HEK293 (cell line): ENCODE data around the gene SYT5.

ENCODE experiments used
- CTCF ChIA-PET: fragments of 350-600 bp; formaldehyde crosslinking; extraction: SDS; loops from one replicate; lab custom pipeline; 2021; ENCODE audit warnings: antibody characterized with exemption; lab: Yijun Ruan, JAX
- POLR2A ChIA-PET: fragments of 300-600 bp; formaldehyde crosslinking; extraction: SDS; loops from one replicate; lab custom pipeline; 2020; ENCODE audit warnings: antibody characterized with exemption, inconsistent platforms; lab: Yijun Ruan, JAX
- H3K27ac ChIP-seq: fragments of 200-500 bp; sonication (Bioruptor generic); 2 replicates; pipeline ENCODE4 v1.5.1; 2014; ENCODE audit warnings: low read depth, low read length, control low read depth, inconsistent platforms; ENCODE audit errors: extremely low read depth
- H3K36me3 ChIP-seq, 2 experiments: fragments of 200-500 bp in 1 of 2; sonication (Bioruptor generic) in 1 of 2; 1 replicate in 1 of 2; 2 replicates in 1 of 2; pipeline ENCODE4 v1.5.1; 2014 to 2017; ENCODE audit warnings: inconsistent platforms in 2 of 2, low read length in 2 of 2; ENCODE audit not compliant: control insufficient read depth in 2 of 2, insufficient read depth in 1 of 2
- H3K4me1 ChIP-seq: fragments of 200-500 bp; sonication (Bioruptor generic); 2 replicates; pipeline ENCODE4 v1.5.1; 2014; ENCODE audit warnings: mild to moderate bottlenecking, low read length, inconsistent platforms; ENCODE audit not compliant: control insufficient read depth, insufficient read depth
- H3K4me3 ChIP-seq: 2 replicates; pipeline ENCODE4 v1.5.1; 2011; ENCODE audit warnings: low read depth, mild to moderate bottlenecking, control low read depth, low read length, moderate library complexity
- H3K9me3 ChIP-seq: fragments of 200-500 bp; sonication (Bioruptor generic); 2 replicates; pipeline ENCODE4 v1.5.1; 2014; ENCODE audit warnings: low read depth, low read length, inconsistent platforms; ENCODE audit not compliant: control insufficient read depth, insufficient read depth
- CTCF ChIP-seq: fragments of 450-650 bp; formaldehyde crosslinking; IDR thresholded peaks from 2 replicates; pipeline ENCODE4 v1.5.1; 2016; ENCODE audit warnings: missing biosample characterization, missing genetic modification characterization
- GLIS2 ChIP-seq: fragments of 450-650 bp; formaldehyde crosslinking; IDR thresholded peaks from 2 replicates; pipeline ENCODE4 v1.5.1; 2016; ENCODE audit warnings: missing biosample characterization, missing genetic modification characterization
- INSM2 ChIP-seq: fragments of 450-650 bp; formaldehyde crosslinking; IDR thresholded peaks from 2 replicates; pipeline ENCODE4 v1.5.1; 2016; ENCODE audit warnings: missing biosample characterization, missing genetic modification characterization
- KLF9 ChIP-seq: fragments of 450-650 bp; formaldehyde crosslinking; IDR thresholded peaks from 2 replicates; pipeline ENCODE4 v1.5.1; 2016; ENCODE audit warnings: missing biosample characterization, missing genetic modification characterization, low read depth
- PATZ1 ChIP-seq: fragments of 450-650 bp; formaldehyde crosslinking; IDR thresholded peaks from 2 replicates; pipeline ENCODE4 v1.5.1; 2016; ENCODE audit warnings: missing biosample characterization, missing genetic modification characterization
- PRDM2 ChIP-seq: fragments of 450-650 bp; formaldehyde crosslinking; IDR thresholded peaks from 2 replicates; pipeline ENCODE4 v1.5.1; 2016; ENCODE audit warnings: missing biosample characterization, missing genetic modification characterization, borderline replicate concordance
- SP3 ChIP-seq: fragments of 450-650 bp; formaldehyde crosslinking; IDR thresholded peaks from 2 replicates; pipeline ENCODE4 v1.5.1; 2016; ENCODE audit warnings: missing biosample characterization, missing genetic modification characterization
- ZBTB26 ChIP-seq: fragments of 450-650 bp; formaldehyde crosslinking; optimal IDR thresholded peaks from 2 replicates; pipeline ENCODE3; 2016; ENCODE audit warnings: missing biosample characterization, mild to moderate bottlenecking, missing genetic modification characterization
- ZBTB48 ChIP-seq: fragments of 450-650 bp; formaldehyde crosslinking; IDR thresholded peaks from 2 replicates; pipeline ENCODE4 v1.5.1; 2016; ENCODE audit warnings: missing biosample characterization, missing genetic modification characterization
- ZNF10 ChIP-seq: fragments of 450-650 bp; formaldehyde crosslinking; IDR thresholded peaks from 2 replicates; pipeline ENCODE4 v1.5.1; 2017; ENCODE audit warnings: missing biosample characterization, missing genetic modification characterization
- ZNF18 ChIP-seq: fragments of 450-650 bp; formaldehyde crosslinking; IDR thresholded peaks from 2 replicates; pipeline ENCODE4 v1.5.1; 2016; ENCODE audit warnings: missing biosample characterization, missing genetic modification characterization
- ZNF335 ChIP-seq: fragments of 450-650 bp; formaldehyde crosslinking; conservative IDR thresholded peaks from 2 replicates; pipeline ENCODE4 v1.5.1; 2016; ENCODE audit warnings: missing biosample characterization, missing genetic modification characterization
- ZNF398 ChIP-seq: fragments of 450-650 bp; formaldehyde crosslinking; IDR thresholded peaks from 2 replicates; pipeline ENCODE4 v1.5.1; 2017; ENCODE audit warnings: missing biosample characterization, missing genetic modification characterization
- ZNF561 ChIP-seq: fragments of 450-650 bp; IDR thresholded peaks from 2 replicates; pipeline ENCODE4 v1.5.1; 2018; ENCODE audit warnings: missing biosample characterization, missing genetic modification characterization, borderline replicate concordance
- ZNF623 ChIP-seq: fragments of 450-650 bp; formaldehyde crosslinking; IDR thresholded peaks from 2 replicates; pipeline ENCODE4 v1.5.1; 2016; ENCODE audit warnings: missing biosample characterization, missing genetic modification characterization

The SYT5 gene

GRCh38 chr19:55173714-55174409, 6.2 kb downstream of the SYT5 start:
- POLR2A ChIA-PET = no interaction called here
- Histone ChIP-seq H3K4me1 (peaks cover 7% of the 10 kb centered on the region), H3K27ac (peak overlapping the region; percentile 7; the same call in 1 of the 2 replicates), H3K9me3 (no peaks in the 10 kb centered on the region), H3K4me3 (peak overlapping the region; percentile 50), H3K36me3 (no peaks in the 10 kb centered on the region)
- CTCF ChIA-PET = interaction anchor here (0.7 to 3.6 kb wide), 9 partner anchors 8 to 245 kb away, joined by 3 to 22 read pairs (median 4); partner anchors contain the start of gene DNAAF3
- TF ChIP-seq GLIS2 (tag by site-specific recombination) (peak; percentile 67), ZNF18 (tag by site-specific recombination) (no peak), ZNF10 (tag by site-specific recombination) (peak; percentile 89), ZNF335 (tag by site-specific recombination) (peak; percentile 81), CTCF (peak; percentile 44; the same call in 1 of the 2 replicates), INSM2 (no peak), ZBTB48 (tag by site-specific recombination) (peak; percentile 67), PATZ1 (tag by site-specific recombination) (peak; percentile 40; the same call in 1 of the 2 replicates), PRDM2 (tag by site-specific recombination) (no peak), ZNF623 (tag by site-specific recombination) (no peak), ZNF398 (peak; percentile 74), KLF9 (tag by site-specific recombination) (peak; percentile 64; the same call in 1 of the 2 replicates), ZNF561 (tag by site-specific recombination) (peak; percentile 81; the same call in 1 of the 2 replicates), ZBTB26 (tag by site-specific recombination) (peak; percentile 9), SP3 (tag by site-specific recombination) (peak; percentile 80)
